GM12878 (cell line): Measurements from ENCODE around the gene CEP131.

Experiments
- CHD2 ChIP-seq: IDR thresholded peaks from 2 replicates; pipeline ENCODE4 v1.6.1; 2011; ENCODE audit warnings: low read depth, low read length, improper control_type of control experiment, borderline replicate concordance
- NFXL1 ChIP-seq: fragments of 450-650 bp; IDR thresholded peaks from 2 replicates; pipeline ENCODE4 v1.6.1; 2017; ENCODE audit warnings: antibody characterized with exemption, mild to moderate bottlenecking, borderline replicate concordance
- NR2C2 ChIP-seq: IDR thresholded peaks from 2 replicates; pipeline ENCODE4 v1.6.1; 2011; ENCODE audit warnings: borderline replicate concordance, low read depth; ENCODE audit not compliant: control insufficient read depth, insufficient read length
- TAF1 ChIP-seq: IDR thresholded peaks from 2 replicates; pipeline ENCODE4 v1.6.1; 2011; ENCODE audit warnings: mild to moderate bottlenecking, low read depth, low read length, borderline replicate concordance
- YY1 ChIP-seq: IDR thresholded peaks from 2 replicates; pipeline ENCODE4 v1.6.1; 2011; ENCODE audit warnings: low read depth, mild to moderate bottlenecking, low read length
- ZNF274 ChIP-seq: IDR thresholded peaks from one replicate; pipeline ENCODE4 v1.8.0; 2011; ENCODE audit not compliant: insufficient read length, insufficient read depth
- TF ChIP-seq, protein P1 (sequence below): IDR thresholded peaks from 2 replicates; pipeline ENCODE4 v1.6.1; 2012; ENCODE audit warnings: mild to moderate bottlenecking, low read depth, low read length
- TF ChIP-seq, protein P2 (sequence below), 3 experiments: IDR thresholded peaks in 2 of 3; conservative IDR thresholded peaks in 1 of 3; 2 replicates each; pipeline ENCODE4 v1.5.1; 2011; ENCODE audit warnings: low read depth in 3 of 3, low read length in 3 of 3, mild to moderate bottlenecking in 3 of 3, control low read depth in 2 of 3, moderate library complexity in 2 of 3, inconsistent platforms in 1 of 3, mixed read lengths in 1 of 3; ENCODE audit not compliant: control insufficient read depth in 2 of 3, insufficient read depth in 1 of 3; ENCODE audit errors: extremely low read depth in 1 of 3

DNA sequence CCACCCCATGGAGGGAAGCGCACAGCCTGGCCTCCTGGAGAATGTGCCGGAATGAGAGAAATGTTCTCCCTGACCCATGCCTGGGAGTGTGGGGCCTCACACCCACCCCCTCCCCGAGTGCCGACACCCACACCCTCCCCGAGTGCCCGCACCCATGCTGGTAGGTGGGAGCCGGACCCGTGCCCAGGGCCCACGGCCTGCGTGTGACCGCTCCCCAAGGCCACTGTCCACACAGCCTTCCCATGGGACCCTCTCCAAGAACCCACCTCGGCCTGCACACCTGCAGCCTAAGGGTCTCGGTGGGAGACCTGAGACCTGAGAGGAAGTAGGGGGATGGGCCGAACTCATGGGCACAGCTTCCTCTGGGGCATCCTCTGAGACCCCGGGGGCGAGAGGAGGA is 60.8 kb downstream of the CEP131 start:
- TF ChIP-seq NR2C2: no peak
- TF ChIP-seq, protein P1, sequence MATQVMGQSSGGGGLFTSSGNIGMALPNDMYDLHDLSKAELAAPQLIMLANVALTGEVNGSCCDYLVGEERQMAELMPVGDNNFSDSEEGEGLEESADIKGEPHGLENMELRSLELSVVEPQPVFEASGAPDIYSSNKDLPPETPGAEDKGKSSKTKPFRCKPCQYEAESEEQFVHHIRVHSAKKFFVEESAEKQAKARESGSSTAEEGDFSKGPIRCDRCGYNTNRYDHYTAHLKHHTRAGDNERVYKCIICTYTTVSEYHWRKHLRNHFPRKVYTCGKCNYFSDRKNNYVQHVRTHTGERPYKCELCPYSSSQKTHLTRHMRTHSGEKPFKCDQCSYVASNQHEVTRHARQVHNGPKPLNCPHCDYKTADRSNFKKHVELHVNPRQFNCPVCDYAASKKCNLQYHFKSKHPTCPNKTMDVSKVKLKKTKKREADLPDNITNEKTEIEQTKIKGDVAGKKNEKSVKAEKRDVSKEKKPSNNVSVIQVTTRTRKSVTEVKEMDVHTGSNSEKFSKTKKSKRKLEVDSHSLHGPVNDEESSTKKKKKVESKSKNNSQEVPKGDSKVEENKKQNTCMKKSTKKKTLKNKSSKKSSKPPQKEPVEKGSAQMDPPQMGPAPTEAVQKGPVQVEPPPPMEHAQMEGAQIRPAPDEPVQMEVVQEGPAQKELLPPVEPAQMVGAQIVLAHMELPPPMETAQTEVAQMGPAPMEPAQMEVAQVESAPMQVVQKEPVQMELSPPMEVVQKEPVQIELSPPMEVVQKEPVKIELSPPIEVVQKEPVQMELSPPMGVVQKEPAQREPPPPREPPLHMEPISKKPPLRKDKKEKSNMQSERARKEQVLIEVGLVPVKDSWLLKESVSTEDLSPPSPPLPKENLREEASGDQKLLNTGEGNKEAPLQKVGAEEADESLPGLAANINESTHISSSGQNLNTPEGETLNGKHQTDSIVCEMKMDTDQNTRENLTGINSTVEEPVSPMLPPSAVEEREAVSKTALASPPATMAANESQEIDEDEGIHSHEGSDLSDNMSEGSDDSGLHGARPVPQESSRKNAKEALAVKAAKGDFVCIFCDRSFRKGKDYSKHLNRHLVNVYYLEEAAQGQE: no peak
- TF ChIP-seq, protein P2, sequence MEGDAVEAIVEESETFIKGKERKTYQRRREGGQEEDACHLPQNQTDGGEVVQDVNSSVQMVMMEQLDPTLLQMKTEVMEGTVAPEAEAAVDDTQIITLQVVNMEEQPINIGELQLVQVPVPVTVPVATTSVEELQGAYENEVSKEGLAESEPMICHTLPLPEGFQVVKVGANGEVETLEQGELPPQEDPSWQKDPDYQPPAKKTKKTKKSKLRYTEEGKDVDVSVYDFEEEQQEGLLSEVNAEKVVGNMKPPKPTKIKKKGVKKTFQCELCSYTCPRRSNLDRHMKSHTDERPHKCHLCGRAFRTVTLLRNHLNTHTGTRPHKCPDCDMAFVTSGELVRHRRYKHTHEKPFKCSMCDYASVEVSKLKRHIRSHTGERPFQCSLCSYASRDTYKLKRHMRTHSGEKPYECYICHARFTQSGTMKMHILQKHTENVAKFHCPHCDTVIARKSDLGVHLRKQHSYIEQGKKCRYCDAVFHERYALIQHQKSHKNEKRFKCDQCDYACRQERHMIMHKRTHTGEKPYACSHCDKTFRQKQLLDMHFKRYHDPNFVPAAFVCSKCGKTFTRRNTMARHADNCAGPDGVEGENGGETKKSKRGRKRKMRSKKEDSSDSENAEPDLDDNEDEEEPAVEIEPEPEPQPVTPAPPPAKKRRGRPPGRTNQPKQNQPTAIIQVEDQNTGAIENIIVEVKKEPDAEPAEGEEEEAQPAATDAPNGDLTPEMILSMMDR (IDR thresholded peaks at IDR 0.05 in 2 of 3, conservative IDR thresholded peaks at IDR 0.05 in 1 of 3; ENCODE audit: control insufficient read depth in 2 of 3, extremely low read depth in 1 of 3, insufficient read depth in 1 of 3, low read depth in 3 of 3, low read length in 3 of 3): no peak
- TF ChIP-seq TAF1: no peak
- TF ChIP-seq NFXL1: no peak
- TF ChIP-seq YY1: no peak
- no peak for TF ChIP-seq ZNF274
- TF ChIP-seq CHD2: no peak
